NB4 (cell line): ENCODE data around the gene CMTM3.

Experiments
- MYC ChIP-seq: IDR thresholded peaks from 2 replicates; pipeline ENCODE4 v1.6.1; 2011; ENCODE audit warnings: low read depth, low read length
- POLR2A ChIP-seq: IDR thresholded peaks from 2 replicates; pipeline ENCODE4 v1.6.1; 2011; ENCODE audit warnings: mild to moderate bottlenecking; ENCODE audit not compliant: insufficient read length; ENCODE audit errors: extremely low read depth
- TF ChIP-seq, protein P1 (sequence below): IDR thresholded peaks from one replicate; pipeline ENCODE4 v1.5.1; 2012; ENCODE audit warnings: low read depth, low read length
- TF ChIP-seq, protein P2 (sequence below): IDR thresholded peaks from 2 replicates; pipeline ENCODE4 v1.6.1; 2011; ENCODE audit warnings: low read depth, low read length

DNA sequence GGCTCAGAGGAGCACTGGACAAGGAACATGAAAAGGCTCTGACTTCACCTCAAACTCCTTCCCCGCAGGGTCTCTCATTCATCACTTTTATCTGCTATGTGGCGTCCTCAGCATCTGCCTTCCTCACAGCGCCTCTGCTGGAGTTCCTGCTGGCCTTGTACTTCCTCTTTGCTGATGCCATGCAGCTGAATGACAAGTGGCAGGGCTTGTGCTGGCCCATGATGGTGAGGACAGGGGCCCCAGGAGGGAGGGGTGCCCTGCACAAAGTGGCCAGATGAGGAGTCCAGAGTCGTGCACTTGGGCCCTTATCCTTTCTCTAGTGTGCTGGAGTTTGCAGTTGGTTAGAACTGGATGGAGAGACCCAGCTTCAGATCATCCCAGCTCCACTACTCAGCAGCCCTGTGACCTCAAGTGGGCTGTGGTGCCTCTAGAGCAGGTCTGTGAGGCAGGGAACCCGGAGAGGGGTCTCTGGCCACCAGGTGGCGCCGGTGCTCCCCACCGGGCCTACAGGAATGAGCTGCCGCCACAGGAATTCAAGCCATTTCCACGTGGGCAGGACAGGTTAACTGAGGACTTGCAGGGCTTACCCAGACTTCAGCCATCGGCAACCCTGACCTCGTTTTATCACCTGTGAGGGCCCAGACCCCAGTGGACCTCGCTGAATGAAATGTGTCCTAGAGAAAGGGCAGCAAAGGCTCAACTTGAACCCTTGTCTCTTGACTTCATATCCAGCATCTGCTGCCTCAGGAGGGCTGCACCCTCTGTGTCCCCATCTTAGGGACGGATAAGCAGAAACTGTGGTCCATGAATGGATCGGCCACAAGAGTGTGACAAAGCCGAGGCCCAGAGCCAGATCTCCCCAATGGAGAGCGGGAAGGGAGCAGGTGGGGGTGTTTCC, 4.0 kb downstream of the CMTM3 start:
- TF ChIP-seq, protein P1, sequence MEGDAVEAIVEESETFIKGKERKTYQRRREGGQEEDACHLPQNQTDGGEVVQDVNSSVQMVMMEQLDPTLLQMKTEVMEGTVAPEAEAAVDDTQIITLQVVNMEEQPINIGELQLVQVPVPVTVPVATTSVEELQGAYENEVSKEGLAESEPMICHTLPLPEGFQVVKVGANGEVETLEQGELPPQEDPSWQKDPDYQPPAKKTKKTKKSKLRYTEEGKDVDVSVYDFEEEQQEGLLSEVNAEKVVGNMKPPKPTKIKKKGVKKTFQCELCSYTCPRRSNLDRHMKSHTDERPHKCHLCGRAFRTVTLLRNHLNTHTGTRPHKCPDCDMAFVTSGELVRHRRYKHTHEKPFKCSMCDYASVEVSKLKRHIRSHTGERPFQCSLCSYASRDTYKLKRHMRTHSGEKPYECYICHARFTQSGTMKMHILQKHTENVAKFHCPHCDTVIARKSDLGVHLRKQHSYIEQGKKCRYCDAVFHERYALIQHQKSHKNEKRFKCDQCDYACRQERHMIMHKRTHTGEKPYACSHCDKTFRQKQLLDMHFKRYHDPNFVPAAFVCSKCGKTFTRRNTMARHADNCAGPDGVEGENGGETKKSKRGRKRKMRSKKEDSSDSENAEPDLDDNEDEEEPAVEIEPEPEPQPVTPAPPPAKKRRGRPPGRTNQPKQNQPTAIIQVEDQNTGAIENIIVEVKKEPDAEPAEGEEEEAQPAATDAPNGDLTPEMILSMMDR: peak; percentile 92
- TF ChIP-seq, protein P2, sequence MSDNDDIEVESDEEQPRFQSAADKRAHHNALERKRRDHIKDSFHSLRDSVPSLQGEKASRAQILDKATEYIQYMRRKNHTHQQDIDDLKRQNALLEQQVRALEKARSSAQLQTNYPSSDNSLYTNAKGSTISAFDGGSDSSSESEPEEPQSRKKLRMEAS: peak; percentile 51
- TF ChIP-seq POLR2A: no peak
- no peak for TF ChIP-seq MYC
